HepG2 (cell line): ENCODE data around the gene USH2A. TPM values are rescaled to one million over a fixed set of nuclear protein-coding genes. Genes with fewer than 3 reads are reported as not detected.

Experiments used
- ATF7-NPFF ChIP-seq: sonication (generic); formaldehyde crosslinking; IDR thresholded peaks from 2 replicates; pipeline ENCODE4 v1.8.1; 2023; ENCODE audit warnings: mild to moderate bottlenecking, low read depth, missing genetic modification reagents, moderate library complexity
- CBX1 ChIP-seq: IDR thresholded peaks from one replicate; pipeline ENCODE4 v1.6.1; 2016; ENCODE audit warnings: antibody characterized with exemption, low read depth
- HINFP ChIP-seq: sonication (generic); formaldehyde crosslinking; IDR thresholded peaks from 2 replicates; pipeline ENCODE4 v1.4.0; 2020; ENCODE audit warnings: low read depth, mild to moderate bottlenecking, missing genetic modification reagents
- MBNL3 ChIP-seq: fragments of 250-450 bp; sonication (Bioruptor Pico); conservative IDR thresholded peaks from 2 replicates; pipeline ENCODE4 v1.8.0; 2022; ENCODE audit warnings: mild to moderate bottlenecking, inconsistent platforms
- PAWR ChIP-seq: sonication (generic); formaldehyde crosslinking; IDR thresholded peaks from 2 replicates; pipeline ENCODE4 v1.4.0; 2020; ENCODE audit warnings: missing genetic modification reagents, mild to moderate bottlenecking, borderline replicate concordance
- PHF21A ChIP-seq: sonication (generic); formaldehyde crosslinking; IDR thresholded peaks from 2 replicates; pipeline ENCODE4 v1.5.0; 2020; ENCODE audit warnings: mild to moderate bottlenecking, missing genetic modification reagents
- ZBTB10 ChIP-seq: sonication (generic); formaldehyde crosslinking; IDR thresholded peaks from 2 replicates; pipeline ENCODE4 v1.4.0; 2020; ENCODE audit warnings: missing genetic modification reagents, borderline replicate concordance
- ZEB1 ChIP-seq: IDR thresholded peaks from 2 replicates; pipeline ENCODE4 v1.6.1; 2012; ENCODE audit warnings: mild to moderate bottlenecking, low read depth, inconsistent platforms; ENCODE audit not compliant: insufficient replicate concordance
- ZFP1 ChIP-seq: IDR thresholded peaks from 2 replicates; pipeline ENCODE4 v1.6.1; 2016
- ZKSCAN1 ChIP-seq: fragments of 150-350 bp; IDR thresholded peaks from 2 replicates; pipeline ENCODE4 v1.6.1; 2014; ENCODE audit warnings: low read length
- ZMYM4 ChIP-seq: sonication (generic); formaldehyde crosslinking; IDR thresholded peaks from 2 replicates; pipeline ENCODE4 v1.8.1; 2023; ENCODE audit warnings: mild to moderate bottlenecking, missing genetic modification reagents
- ZNF234 ChIP-seq: sonication (generic); formaldehyde crosslinking; conservative IDR thresholded peaks from 2 replicates; pipeline ENCODE4 v1.5.1; 2020; ENCODE audit warnings: mild to moderate bottlenecking, missing genetic modification reagents
- ZNF343 ChIP-seq: sonication (generic); formaldehyde crosslinking; IDR thresholded peaks from 2 replicates; pipeline ENCODE4 v1.4.0; 2020; ENCODE audit warnings: mild to moderate bottlenecking, missing genetic modification reagents
- ZNF569 ChIP-seq: sonication (generic); formaldehyde crosslinking; IDR thresholded peaks from 2 replicates; pipeline ENCODE4 v1.5.0; 2020; ENCODE audit warnings: mild to moderate bottlenecking, missing genetic modification reagents, moderate library complexity, borderline replicate concordance
- ZNF776 ChIP-seq: sonication (generic); formaldehyde crosslinking; IDR thresholded peaks from 2 replicates; pipeline ENCODE4 v1.4.0; 2020; ENCODE audit warnings: mild to moderate bottlenecking, missing genetic modification reagents
- ZNF788 ChIP-seq: sonication (generic); formaldehyde crosslinking; IDR thresholded peaks from 2 replicates; pipeline ENCODE4 v1.5.0; 2020; ENCODE audit warnings: mild to moderate bottlenecking, missing genetic modification reagents, borderline replicate concordance
- polyA plus RNA-seq, 8 experiments: library from polyadenylated mRNA; depleted of rRNA in 3 of 8; stranded (reverse) in 7 of 8; unstranded in 1 of 8; fragments of >200 nt; fragmentation: Illumina TruSeq in 4 of 8; extraction: Trizol in 4 of 8; gene quantifications; 2 replicates each; pipeline versions ENCODE4 v1.2.1 to v1.2.3, GENCODE V29; 2011 to 2016; ENCODE audit warnings: low read depth in 4 of 8, missing spikeins in 1 of 8, mixed read lengths in 1 of 8; ENCODE audit not compliant: insufficient read depth in 1 of 8
- total RNA-seq, 5 experiments: library from RNA; depleted of rRNA; stranded (reverse); fragments of >200 nt; fragmentation: Illumina TruSeq; extraction: Trizol; gene quantifications; 2 replicates each; pipeline ENCODE4 v1.2.3, GENCODE V29; 2016; ENCODE audit warnings: low read depth in 1 of 5

The USH2A gene
- total and polyA plus RNA-seq, 2 of the 13 experiments (the other 11 are each of a cell fraction or from before 2014, with no cell fraction given), result 0.02 TPM; not detected in 1

- TF ChIP-seq ZNF569 (CRISPR knock-in tag) (no peak), ZNF788 (no peak), ZBTB10 (CRISPR knock-in tag) (no peak), ZFP1 (CRISPR knock-in tag) (no peak), CBX1 (no peak), ATF7-NPFF (no peak), ZMYM4 (CRISPR knock-in tag) (no peak), PHF21A (CRISPR knock-in tag) (no peak), ZKSCAN1 (no peak), MBNL3 (CRISPR knock-in tag) (no peak), ZNF776 (no peak), ZEB1 (no peak), PAWR (CRISPR knock-in tag) (no peak), HINFP (no peak), ZNF343 (no peak), ZNF234 (no peak)
Measured at GRCh38 chr1:215672482-215672881, 750.8 kb downstream of the USH2A start (continued).
